ENCODE measurements around the gene ZNRF2.

ZNRF2 gene

DNA sequence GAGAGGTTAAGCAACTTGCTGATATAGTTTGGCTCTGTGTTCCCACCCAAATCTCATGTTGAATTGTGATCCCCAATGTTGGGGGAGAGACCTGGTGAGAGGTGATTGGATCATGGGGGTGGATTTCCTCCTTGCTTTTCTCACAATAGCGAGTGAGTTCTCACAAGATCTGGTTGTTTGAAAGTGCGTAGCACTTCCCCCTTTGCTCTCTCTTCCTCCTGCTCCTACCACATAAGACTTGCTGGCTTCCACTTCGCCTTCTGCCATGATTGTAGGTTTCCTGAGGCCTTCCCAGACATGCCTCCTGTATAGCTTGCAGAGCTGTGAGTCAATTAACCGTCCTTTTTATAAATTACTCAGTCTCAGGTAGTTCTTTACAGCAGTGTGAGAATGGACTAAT is 13.5 kb upstream of the ZNRF2 start:
- Histone ChIP-seq H3K9me2 (replicated peaks; ENCODE audit: insufficient read depth, low read length) (no peaks in the 10 kb centered on the region), H3K79me2 (ENCODE audit: insufficient read depth, low read length) (no peaks in the 10 kb centered on the region), H3K27me3 (ENCODE audit: low read length) (no peaks in the 10 kb centered on the region), H3K4me3 (ENCODE audit: insufficient read depth, low read length, poor library complexity, severe bottlenecking) (no peak overlapping the region), H3K36me3 (ENCODE audit: low read length) (no peaks in the 10 kb centered on the region), H3K27ac (ENCODE audit: low read depth, low read length) (no peak overlapping the region), H2AFZ (ENCODE audit: low read depth, low read length, severe bottlenecking) (no peak overlapping the region), H3K4me2 (ENCODE audit: low read depth, low read length, poor library complexity, severe bottlenecking) (no peak overlapping the region), H3F3A (ENCODE audit: insufficient read depth) (peaks cover 19% of the 10 kb centered on the region), H3K9ac (ENCODE audit: low read length) (no peak overlapping the region), H4K20me1 (ENCODE audit: low read depth, low read length) (no peaks in the 10 kb centered on the region), H3K9me3 (ENCODE audit: insufficient read depth, low read length) (no peaks in the 10 kb centered on the region)
- TF ChIP-seq EZH2phosphoT487 (conservative IDR thresholded peaks at IDR 0.05; ENCODE audit: low read length), result no peak
- no peak for TF ChIP-seq CTCF (IDR thresholded peaks at IDR 0.05; ENCODE audit: insufficient read depth, low read length, poor library complexity, severe bottlenecking)

GRCh38 chr7:30272126-30272525 is 12.3 kb upstream of the ZNRF2 start:
- Histone ChIP-seq H3K79me2 (ENCODE audit: insufficient read depth, low read length) (no peaks in the 10 kb centered on the region), H3K9ac (ENCODE audit: low read length) (no peak overlapping the region), H3K27ac (ENCODE audit: low read depth, low read length) (no peak overlapping the region), H3K4me2 (ENCODE audit: low read depth, low read length, poor library complexity, severe bottlenecking) (no peak overlapping the region), H2AFZ (ENCODE audit: low read depth, low read length, severe bottlenecking) (no peak overlapping the region), H3K4me3 (ENCODE audit: insufficient read depth, low read length, poor library complexity, severe bottlenecking) (no peak overlapping the region), H3K9me3 (ENCODE audit: insufficient read depth, low read length) (no peaks in the 10 kb centered on the region), H3K27me3 (ENCODE audit: low read length) (no peaks in the 10 kb centered on the region), H3K9me2 (replicated peaks; ENCODE audit: insufficient read depth, low read length) (no peaks in the 10 kb centered on the region), H3F3A (ENCODE audit: insufficient read depth) (peaks cover 20% of the 10 kb centered on the region), H3K36me3 (ENCODE audit: low read length) (no peaks in the 10 kb centered on the region), H4K20me1 (ENCODE audit: low read depth, low read length) (no peaks in the 10 kb centered on the region)
- TF ChIP-seq EZH2phosphoT487 (conservative IDR thresholded peaks at IDR 0.05; ENCODE audit: low read length), result no peak
- no peak for TF ChIP-seq CTCF (IDR thresholded peaks at IDR 0.05; ENCODE audit: insufficient read depth, low read length, poor library complexity, severe bottlenecking)

DNA sequence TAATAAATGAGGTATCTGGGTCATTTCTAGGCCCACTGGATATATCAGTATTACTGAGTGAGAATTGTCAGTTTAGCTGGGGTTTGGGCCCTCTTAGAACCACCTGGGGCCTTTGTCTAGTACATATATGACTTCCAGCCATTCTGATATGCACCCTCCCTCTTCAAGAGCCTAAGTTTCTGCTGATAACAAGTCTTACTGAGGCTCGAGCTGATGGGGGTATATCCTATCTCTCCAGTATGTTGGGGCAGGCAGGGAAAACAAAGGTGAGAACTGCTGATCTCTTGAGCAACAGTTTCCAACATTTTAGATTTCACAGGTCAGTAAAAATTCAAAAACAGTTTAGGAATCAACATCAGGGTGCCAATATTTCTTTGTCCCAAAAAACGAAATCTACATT is 10.8 kb upstream of the ZNRF2 start:
- peak overlapping the region; percentile 83 for H3K4me2 ChIP-seq (ENCODE audit: low read depth, low read length, poor library complexity, severe bottlenecking)
- no peaks in the 10 kb centered on the region for H3K27me3 ChIP-seq (ENCODE audit: low read length)

More for the DNA sequence above, 10.8 kb upstream of the ZNRF2 start:
- Histone ChIP-seq H3K79me2 (ENCODE audit: insufficient read depth, low read length) (no peaks in the 10 kb centered on the region), H3F3A (ENCODE audit: insufficient read depth) (peaks cover 20% of the 10 kb centered on the region), H3K9me3 (ENCODE audit: insufficient read depth, low read length) (no peaks in the 10 kb centered on the region), H3K36me3 (ENCODE audit: low read length) (no peaks in the 10 kb centered on the region), H3K9ac (ENCODE audit: low read length) (peak overlapping the region; percentile 43; the same call in 1 of the 2 replicates), H4K20me1 (ENCODE audit: low read depth, low read length) (no peaks in the 10 kb centered on the region), H3K9me2 (replicated peaks; ENCODE audit: insufficient read depth, low read length) (no peaks in the 10 kb centered on the region), H3K4me3 (ENCODE audit: insufficient read depth, low read length, poor library complexity, severe bottlenecking) (no peak overlapping the region), H2AFZ (ENCODE audit: low read depth, low read length, severe bottlenecking) (peak overlapping the region; percentile 17), H3K27ac (ENCODE audit: low read depth, low read length) (peak overlapping the region; percentile 94)
- TF ChIP-seq CTCF (IDR thresholded peaks at IDR 0.05; ENCODE audit: insufficient read depth, low read length, poor library complexity, severe bottlenecking) (no peak), EZH2phosphoT487 (conservative IDR thresholded peaks at IDR 0.05; ENCODE audit: low read length) (no peak)

Data from SU-DHL-6 (cell line).